HG02852 (cell line): ENCODE results near the gene CFAP251.
A peak's percentile ranks its signal among the peaks of the same experiment; 100 is the strongest.
"Not testable (repeated sequence)": the region's sequence is repeated elsewhere in the genome, so short reads cannot be mapped to it uniquely, and the experiment has no call there.

ENCODE experiments used
- ATAC-seq: cut with Tn5 transposase; IDR thresholded peaks from one replicate; pipeline ENCODE4 v1.9.1; 2021; ENCODE audit warnings: mild to moderate bottlenecking, moderate library complexity; ENCODE audit not compliant: unreplicated experiment

CFAP251 gene

DNA sequence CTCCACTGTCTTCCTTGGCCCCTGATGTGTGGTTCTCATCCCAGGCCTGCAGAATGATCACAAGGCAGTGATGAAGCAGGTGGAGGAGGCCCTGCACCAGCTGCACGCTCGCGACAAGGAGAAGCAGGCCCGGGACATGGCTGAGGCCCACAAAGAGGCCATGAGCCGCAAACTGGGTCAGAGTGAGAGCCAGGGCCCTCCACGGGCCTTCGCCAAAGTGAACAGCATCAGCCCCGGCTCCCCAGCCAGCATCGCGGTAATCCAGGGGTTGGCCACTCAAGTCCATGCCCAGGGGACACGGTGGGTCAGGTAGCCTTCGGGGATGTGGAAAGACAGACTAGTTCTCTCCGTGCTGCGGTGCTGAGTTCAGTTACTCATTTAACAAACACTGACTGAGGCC, 18.8 kb upstream of the CFAP251 start:
- no peak for ATAC-seq

DNA sequence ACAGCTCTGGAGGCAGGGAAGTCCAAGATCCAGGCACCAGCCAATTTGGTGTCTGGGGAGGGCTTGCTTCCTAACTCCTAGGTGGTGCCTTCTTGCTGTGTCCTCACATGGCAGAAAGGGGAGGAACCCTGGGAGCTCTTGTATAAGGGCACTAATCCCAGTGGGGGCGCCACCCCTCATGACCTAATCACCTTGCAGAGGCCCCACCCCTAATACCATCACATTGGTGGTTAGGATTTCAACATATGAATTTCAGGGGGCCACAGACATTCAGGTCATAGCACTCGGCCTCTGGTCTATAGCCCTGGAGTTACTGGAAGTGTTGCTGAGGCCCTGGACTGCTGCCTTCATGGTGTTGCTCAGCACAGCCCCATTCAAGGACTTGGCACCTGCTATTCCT, 15.2 kb upstream of the CFAP251 start:
- ATAC-seq, result no peak

DNA sequence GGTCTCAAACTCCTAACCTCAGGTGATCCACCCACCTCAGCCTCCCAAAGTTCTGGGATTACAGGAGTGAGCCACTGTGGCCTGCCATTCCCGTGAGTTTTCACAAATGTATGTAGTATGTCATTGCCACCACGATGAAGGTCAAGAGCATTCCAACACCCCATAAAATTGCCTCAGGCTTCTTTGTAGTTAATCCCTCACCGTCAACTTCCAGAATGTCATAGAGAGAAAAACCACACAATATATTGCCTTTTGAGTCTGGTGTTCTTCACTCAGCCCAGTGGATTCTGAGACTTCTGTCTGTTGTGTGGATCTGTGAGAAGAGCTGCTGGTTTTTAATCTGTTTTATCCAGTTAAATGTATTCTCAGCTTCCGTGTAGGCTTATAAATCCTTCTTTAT, 12.6 kb upstream of the CFAP251 start:
- no peak for ATAC-seq

DNA sequence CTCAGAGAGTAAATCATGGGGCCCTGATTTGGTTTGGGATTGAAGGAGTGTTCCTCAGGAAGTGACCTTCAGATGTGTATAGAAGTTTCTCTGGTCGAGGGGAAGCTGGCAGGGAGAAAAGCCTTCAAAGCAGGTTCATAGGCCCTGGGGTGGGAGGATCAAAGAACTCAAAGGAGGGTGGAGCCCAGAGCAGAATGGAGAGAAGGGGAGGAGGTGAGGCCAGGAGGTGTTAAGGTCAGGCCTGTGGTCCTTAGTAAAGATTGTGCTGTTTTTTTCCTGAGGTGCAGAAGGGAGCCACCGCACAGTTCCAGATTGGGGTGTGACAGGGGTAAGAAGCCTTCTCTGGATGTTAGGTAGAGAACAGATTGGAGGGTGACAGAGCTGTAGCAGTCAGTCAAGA, 9.7 kb upstream of the CFAP251 start:
- no peak for ATAC-seq

DNA sequence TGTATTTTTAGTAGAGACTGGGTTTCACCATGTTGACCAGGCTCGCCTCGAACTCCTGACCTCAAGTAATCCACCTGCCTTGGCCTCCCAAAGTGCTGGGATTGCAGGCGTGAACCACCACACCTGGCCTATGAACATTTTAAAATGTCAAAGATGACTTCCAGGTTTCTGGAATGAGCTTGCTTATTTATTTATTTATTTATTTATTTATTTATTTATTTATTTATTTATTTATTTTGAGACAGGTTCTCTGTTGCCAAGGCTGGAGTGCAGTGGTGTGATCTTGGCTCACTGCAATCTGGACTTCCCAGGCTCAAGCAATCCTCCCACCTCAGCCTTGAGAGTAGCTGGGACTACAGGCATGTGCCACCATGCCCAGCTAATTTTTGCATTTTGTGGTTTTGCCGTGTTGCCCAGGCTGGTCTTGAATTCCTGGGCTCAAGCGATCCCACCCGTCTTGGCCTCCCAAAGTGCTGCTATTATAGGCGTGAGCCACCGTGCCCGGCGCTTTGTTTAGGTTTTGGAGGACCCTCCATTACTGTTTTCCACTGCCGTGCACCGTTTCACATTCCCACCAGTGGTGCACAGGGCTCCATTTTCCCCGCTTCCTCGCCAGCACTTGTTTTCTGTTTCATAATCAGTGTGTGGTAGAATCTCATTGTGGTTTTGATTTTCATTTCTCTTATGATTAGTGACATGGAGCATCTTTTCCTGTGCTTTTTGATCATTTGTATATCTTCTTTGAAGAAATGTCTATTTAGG, 6.4 kb upstream of the CFAP251 start:
- no peak for ATAC-seq

DNA sequence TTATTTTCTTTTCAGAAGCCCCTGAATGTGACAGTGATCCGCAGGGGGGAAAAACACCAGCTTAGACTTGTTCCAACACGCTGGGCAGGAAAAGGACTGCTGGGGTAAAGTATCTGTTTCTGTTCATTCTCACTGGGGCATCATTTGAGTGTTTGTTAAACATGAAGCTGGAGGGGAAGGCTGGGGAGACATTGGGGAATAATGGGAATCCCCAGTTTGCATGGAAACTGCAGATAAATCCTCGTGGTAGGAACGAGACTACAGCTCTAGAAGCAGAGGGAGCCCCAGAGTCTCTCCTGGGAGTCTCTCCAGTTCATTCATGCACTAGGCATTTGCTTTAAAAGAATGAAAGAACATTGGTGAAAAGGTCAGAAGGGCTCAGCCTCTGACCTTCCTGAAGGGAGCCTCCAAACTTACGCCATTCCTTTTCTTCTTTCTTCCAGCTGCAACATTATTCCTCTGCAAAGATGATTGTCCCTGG, 2.5 kb upstream of the CFAP251 start:
- ATAC-seq, result no peak

DNA sequence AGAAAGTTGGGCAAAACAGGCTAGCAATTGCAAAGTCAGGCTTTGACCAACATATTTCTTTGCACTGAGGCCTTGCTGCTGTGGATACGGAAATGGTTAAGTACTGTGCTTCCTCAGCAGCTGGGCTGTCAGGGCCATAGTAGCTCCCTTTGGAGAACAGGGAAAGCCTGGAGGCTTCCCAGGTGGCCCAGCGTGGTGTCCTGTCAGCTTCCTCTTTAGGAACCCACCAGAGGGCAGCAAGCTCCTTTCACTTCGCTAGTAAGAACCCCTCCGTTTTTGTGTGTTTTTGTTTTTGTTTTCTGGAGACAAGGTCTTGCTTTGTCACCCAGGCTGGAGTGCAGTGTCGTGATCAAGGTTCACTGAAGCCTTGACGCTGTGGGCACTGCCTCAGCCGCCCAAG, 1.7 kb upstream of the CFAP251 start:
- ATAC-seq, result no peak

DNA sequence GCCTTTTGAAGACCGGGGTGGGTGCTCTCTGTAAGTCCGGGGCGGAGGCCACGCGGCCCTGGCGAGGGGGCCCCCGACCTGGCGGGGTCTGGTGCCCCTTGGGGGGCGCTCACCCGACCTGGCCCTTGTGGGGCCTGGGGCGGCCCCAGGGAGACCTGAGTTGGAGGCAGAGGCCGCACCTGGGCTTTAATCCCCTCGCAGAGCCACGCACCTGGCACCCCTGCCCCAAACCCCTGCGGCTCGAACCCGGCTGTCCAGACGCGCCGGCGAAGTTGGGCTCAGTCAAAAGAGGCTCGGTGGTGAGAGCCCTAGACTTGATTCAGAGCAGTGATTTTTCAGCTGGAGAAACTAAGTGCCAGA, 267 bp downstream of the CFAP251 start:
- peak; percentile 7 for ATAC-seq

DNA sequence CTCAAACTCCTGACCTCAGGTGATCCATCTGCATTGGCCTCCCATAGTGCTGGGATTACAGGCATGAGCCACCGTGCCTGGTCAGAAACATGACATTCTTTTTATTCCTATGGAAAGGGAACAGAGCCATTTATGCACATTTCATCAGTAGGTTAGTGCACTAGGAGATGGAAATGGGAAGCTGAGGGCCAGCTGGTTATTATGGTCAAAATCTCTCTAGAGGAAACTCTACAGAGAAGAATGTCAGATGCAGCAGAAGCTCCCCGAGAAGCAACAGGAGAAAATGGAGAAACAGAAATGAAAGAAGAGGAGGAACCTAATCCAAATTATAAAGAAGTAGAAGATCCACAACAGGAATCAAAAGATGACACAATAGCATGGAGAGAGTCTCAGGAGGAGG, 2.7 kb downstream of the CFAP251 start:
- ATAC-seq, result no peak

DNA sequence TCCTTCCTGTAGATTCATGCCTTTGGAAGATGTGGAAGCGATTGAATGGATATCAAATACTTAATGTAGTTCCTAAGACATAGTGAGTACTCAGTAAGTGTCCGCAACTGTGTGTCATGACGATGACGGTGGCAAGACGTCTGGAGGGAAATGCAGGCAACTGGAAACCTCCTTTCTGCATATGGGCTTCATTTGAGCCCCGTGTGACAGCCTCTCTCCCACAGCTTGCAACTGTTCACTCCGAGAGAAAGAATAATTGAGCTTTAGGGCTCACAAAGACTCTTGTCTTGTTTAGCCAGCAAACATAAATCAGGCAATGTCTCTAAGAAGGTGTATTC, 6.9 kb downstream of the CFAP251 start:
- ATAC-seq, result no peak

DNA sequence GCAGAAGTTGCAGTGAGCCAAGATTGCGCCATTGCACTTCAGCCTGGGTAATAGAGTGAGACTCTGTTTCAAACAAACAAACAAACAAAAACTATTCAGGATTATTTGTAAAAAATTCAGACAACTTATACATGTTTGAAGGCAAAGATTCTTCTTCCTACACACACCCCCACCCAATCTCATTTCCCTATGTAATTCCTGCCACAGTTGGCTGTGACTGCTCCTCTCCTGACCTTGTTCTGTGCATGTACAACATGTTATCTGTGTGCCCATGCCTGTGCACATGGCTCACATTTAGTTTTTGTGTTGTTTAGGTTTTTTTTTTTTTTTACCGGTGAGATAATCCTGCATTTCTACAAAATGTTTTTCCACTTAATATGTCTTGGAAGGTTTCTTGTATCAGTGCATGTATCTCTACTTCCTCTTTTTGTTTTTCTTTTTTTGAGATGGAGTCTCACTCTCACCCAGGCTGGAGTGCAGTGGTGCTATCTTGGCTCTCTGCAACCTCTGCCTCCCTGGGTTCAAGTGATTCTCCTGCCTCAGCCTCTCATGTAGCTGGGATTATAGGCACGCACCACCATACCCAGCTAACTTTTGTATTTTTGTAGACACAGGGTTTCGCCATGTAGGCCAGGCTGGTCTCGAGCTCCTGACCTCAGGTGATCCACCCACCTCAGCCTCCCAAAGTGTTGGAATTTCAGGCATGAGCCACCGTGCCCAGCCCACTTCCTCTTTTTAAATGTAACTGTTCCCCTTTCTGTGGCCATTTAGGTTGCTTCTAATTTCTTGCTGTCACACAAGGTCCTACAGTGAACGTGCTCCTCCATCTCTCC, 8.7 kb downstream of the CFAP251 start:
- no peak for ATAC-seq

DNA sequence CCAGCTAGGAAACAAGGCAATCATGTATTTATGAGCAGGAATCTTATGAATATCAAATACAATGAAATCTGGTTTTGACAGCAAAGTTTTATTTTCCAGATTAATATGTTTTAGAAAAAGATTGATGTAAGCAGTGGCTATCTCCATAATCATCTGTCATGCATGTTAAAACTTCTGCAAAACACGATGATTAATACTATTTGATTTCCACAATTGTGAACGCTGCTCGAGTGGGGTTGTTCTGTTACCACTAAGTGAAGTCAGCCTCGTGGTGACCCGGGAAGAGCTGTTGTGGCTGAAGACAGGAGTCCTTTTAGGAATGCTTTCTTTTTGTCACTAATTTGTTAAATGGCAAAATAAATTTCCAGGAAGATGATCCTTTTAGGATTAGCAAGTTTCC, 9.4 kb downstream of the CFAP251 start:
- no peak for ATAC-seq

DNA sequence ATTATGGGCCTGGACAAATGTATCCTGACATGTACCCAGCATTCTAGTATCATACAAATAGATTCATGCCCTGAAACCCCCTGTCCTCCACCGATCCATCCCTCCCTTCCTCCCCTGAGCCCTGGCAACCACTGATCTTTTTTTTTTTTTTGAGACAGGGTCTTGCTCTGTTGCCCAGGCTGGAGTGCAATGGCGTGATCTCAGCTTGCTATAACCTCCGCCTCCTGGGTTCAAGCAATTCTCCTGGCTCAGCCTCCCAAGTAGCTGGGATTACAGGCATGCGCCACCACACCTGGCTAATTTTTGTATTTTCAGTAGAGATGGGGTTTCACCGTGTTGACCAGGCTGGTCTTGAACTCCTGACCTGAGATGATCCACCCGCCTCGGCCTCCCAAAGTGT, 11.2 kb downstream of the CFAP251 start:
- not testable (repeated sequence) for ATAC-seq

DNA sequence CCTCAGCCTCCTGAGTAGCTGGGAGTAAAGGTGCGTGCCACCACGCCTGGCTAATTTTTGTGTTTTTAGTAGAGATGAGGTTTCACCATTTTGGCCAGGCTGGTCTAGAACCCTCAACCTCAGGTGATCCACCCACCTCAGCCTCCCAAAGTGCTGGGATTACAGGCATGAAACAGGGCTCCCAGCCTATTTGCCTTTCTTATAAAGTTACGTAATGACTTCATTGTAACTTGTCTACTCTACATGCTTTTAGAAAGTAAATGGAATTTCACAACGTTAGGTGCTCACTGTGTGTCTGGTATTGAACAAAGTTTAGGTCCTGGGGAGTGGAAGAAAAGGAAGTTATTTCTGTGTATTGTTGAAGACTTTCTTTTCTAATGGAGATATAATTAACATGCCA, 12.5 kb downstream of the CFAP251 start:
- ATAC-seq, result no peak

DNA sequence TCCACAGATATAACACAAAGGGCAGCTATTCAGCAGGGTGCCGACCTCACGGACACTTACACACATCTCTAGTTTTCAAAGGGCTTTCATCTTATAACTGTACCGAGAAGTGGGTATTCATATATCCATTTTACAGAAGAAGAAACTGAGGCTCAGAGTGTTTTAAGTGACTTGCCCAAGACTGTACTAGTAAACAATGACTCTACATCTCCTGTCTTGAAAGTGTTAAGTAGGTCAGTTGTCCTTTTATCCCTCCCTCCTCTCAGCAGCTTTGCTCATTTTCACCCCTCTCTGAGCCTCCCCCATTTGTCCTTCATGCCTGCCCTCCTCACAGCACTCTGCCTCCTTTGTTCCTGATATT, 13.8 kb downstream of the CFAP251 start:
- no peak for ATAC-seq

DNA sequence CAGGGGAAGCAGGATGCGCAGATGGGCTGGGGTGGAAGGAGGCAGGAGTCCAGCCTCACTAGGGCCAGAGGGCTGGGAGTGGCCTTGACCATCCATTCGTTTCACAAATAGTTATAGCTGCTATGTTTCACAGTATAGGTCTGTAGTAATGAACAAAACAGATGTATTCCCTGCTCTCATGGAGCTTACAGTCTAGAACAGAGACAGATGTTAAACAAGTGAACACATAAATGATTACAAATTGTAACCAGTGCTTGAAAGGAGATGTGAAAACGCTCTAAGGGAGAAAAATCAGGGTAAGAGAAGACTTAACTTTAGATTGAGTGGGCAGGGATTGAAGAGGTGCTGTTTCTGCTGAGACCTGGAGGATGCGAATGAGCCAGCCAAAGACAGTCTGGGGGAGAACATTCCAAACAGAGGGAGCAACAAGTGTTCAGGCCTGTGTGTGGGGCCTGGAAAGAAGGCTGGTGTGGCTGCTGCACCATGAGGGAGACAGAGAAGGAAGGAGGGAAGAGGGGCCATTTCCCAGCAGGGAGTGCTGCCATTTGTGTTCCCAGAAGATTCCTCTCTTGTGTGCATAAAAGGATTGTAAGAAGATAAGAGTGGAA, 14.6 kb downstream of the CFAP251 start:
- ATAC-seq, result no peak

DNA sequence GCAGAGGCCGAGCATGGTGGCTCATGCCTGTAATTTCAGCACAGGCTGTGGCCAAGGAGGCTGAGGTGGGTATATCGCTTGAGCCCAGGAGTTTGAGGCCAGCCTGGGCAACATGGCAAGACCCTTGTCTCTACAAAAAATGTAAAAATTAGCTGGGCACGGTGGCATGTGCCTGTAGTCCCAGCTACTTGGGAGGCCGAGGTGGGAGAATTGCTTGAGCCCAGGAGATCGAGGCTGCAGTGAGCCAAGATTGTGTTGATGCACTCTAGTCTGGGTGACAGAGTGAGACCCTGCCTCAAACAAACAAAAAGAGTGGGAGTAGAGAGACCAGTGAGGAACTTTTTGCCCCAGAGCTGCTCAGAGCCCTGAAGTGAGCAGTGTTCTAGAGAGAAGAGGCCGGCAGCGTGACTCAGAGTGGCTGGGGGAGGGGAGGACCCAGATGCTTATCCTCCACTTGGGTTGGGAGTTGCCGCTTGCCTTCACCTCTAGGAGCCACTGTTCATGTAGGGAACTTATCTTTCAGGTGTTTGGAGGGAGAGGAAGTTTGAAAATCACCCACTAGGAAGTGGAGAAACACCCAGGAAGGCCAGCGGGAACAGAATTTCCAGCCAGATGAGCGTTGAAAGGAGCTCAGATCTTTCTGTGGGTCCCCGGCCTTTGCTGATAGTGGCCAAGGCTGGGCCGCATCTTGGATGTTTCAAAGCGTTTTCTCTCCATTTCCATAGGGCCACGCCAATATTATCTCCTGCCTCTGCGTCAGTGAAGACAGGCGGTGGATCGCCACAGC, 15.3 kb downstream of the CFAP251 start:
- ATAC-seq, result no peak

DNA sequence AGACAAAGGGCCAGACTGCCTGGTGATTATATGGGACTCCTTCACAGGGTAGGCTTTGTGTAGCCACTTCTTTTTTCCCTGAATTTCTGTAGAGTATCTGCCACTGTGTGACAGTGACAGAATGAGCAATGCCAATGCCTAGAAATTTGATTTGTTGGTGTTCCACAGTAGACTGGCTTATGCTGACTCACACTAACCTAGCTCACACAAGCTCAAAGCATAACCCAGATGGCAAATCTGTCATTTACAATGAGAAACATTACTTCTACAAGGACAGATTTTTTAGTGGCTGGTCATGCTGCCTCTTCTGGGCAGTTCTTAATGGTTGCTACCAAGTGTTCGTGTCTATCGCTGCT, 15.9 kb downstream of the CFAP251 start:
- no peak for ATAC-seq

DNA sequence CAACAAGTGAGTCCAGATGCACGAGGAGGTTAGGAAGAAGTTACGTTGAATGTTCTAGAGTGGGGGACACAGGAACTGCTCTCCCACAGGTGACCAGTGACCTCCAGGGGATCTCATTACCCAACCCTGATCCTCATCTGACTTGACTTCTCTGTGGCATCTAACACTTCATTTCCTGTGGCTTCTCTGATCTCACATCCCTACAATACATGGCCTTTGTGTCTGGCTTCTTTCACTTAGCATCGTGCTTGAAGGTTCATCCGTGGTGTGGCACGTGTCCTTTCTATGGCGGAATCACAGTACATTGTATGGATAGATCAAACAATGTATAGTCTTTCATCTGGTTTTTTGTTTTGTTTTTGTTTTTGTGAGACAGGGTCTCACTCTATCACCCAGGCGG, 19.3 kb downstream of the CFAP251 start:
- ATAC-seq, result no peak

DNA sequence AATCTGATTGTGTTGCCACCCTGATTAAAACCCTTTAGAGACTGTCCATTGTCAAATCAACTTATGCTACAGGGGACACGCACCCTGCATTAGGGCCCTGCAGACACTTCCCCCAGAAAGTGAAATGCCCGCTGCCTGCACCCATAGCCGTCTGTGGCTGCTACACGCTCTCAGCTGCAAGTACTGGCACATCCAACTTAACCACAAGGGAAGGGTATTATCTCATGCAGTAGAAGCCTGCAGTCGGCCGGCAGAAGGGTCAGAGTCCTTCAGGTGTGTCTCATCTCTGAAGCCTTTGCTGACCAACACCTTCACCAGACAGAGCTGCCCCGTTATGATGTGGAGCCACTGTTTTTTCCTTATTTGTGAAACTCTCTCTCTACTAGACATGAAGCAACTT, 20.8 kb downstream of the CFAP251 start:
- ATAC-seq, result no peak

DNA sequence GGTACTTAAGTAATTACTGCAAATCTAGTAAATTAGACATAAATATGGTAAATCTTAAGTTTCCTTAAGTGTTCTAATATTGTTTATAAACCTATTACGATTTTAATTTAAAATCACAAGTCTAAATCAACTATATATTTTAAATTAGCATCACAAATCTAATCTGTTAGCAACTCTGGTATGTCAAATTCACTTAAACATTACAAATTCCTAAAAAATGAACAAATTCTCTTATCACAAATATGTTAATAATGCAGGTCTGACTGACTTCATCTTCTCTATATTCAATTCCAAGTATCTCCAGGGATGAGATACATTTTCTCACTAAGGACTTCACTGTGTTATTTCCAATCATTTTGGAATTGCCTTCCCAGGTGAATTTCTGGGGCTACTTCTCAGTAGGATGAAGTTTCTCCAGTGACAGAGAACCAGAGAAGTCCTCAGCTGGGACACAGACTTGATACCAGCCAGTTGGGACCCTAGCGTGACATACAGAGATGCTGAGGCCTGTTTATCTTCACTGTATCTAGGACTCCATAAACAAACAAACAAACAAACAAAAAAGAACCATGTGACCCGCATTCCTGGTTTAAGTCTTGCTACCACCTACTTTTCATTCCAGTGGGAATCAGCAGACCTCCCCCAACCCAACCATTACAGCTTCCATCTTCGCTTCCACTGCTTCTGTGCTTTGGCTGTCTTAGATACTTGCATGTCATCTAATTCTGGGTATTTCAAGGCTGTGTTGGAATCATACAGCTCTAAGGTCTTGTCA, 21.8 kb downstream of the CFAP251 start:
- ATAC-seq, result no peak
